Mucosa of descending colon (tissue), 3 donors: Measurements from ENCODE around the gene PUS7. TPM values are rescaled to one million over a fixed set of nuclear protein-coding genes. Genes with fewer than 3 reads are reported as not detected.

Experiments
- ATAC-seq: fragments of 200-7000 bp; cut with Tn5 transposase; one replicate; pipeline ENCODE4 v1.9.1; 2020; ENCODE audit warnings: mild to moderate bottlenecking, moderate library complexity
- DNase-seq, 3 donors: peaks; one replicate each; pipeline ENCODE4 v3.0.0-alpha.2; 2020
- H3K36me3 ChIP-seq: fragments of 200-600 bp; one replicate; pipeline ENCODE4 v1.8.0; 2021; ENCODE audit warnings: low read depth, mild to moderate bottlenecking
- H3K4me1 ChIP-seq: fragments of 200-600 bp; one replicate; pipeline ENCODE4 v1.8.0; 2021; ENCODE audit warnings: low read depth, mild to moderate bottlenecking
- H3K4me3 ChIP-seq: fragments of 200-600 bp; one replicate; pipeline ENCODE4 v1.8.0; 2021; ENCODE audit warnings: mild to moderate bottlenecking
- H3K9me3 ChIP-seq: fragments of 200-600 bp; one replicate; pipeline ENCODE4 v1.8.0; 2021; ENCODE audit warnings: mild to moderate bottlenecking
- intact Hi-C, 2 donors: fragments of 100-400 bp; cut with DNase I in 1 of 2; cut with micrococcal nuclease in 1 of 2; formaldehyde crosslinking; loops; one replicate each; pipeline versions ENCODE4 v1.11.0 to v1.11.1; 2022; cut with DNase I, micrococcal nuclease
- total RNA-seq, 3 donors: library from RNA; stranded (reverse); fragmentation: NEBNext Ultra II Directional in 2 of 3; extraction: Animal tissue kit (Norgen Biotek cat#: 25700) in 2 of 3; gene quantifications; one replicate each; pipeline versions ENCODE4 v1.2.1 to v1.2.4, GENCODE V29; 2021 to 2023
- TF ChIP-seq, protein P1 (sequence below): fragments of 200-600 bp; IDR thresholded peaks from one replicate; pipeline ENCODE4 v1.8.0; 2022; ENCODE audit warnings: antibody characterized with exemption, mild to moderate bottlenecking
- donor health status: DM: no; HTN: no; CAD: no; lungs with moderate emphysema.
- donor health status: DM: no; HTN: no; CAD: no.
- donor health status: DM: no; HTN: yes; CAD: no.

Gene PUS7
- total RNA-seq, 3 donors from 2014 or later = 8.2 to 8.7 (median 8.3) TPM

DNA sequence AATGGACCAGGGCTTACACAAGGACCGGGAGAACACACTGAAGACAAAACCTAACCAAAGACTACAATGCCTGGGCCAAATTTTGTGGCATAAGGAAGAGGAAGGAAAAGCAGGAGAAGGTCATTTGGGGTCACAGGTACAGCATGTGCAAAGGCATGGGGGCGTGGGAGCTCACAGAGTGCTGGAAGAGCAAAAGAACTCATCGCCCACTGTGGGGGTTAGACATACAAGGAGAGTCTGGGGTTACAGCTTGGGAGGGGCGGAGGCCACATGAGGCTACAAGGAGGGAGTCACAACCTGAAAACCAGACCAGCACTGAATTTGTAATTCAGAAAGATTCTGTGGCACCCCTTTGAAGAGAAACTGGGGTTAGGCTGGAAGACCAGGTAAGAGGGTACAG is 9.7 kb downstream of the PUS7 start:
- TF ChIP-seq, protein P1, sequence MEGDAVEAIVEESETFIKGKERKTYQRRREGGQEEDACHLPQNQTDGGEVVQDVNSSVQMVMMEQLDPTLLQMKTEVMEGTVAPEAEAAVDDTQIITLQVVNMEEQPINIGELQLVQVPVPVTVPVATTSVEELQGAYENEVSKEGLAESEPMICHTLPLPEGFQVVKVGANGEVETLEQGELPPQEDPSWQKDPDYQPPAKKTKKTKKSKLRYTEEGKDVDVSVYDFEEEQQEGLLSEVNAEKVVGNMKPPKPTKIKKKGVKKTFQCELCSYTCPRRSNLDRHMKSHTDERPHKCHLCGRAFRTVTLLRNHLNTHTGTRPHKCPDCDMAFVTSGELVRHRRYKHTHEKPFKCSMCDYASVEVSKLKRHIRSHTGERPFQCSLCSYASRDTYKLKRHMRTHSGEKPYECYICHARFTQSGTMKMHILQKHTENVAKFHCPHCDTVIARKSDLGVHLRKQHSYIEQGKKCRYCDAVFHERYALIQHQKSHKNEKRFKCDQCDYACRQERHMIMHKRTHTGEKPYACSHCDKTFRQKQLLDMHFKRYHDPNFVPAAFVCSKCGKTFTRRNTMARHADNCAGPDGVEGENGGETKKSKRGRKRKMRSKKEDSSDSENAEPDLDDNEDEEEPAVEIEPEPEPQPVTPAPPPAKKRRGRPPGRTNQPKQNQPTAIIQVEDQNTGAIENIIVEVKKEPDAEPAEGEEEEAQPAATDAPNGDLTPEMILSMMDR = no peak
- H3K36me3 ChIP-seq = no peaks in the 10 kb centered on the region
- DNase-seq (no peak), ATAC-seq (no peak)
- H3K4me3 ChIP-seq = no peak overlapping the region
- no peaks in the 10 kb centered on the region for H3K9me3 ChIP-seq
- no peaks in the 10 kb centered on the region for H3K4me1 ChIP-seq
- intact Hi-C loops = no loop called here

DNA sequence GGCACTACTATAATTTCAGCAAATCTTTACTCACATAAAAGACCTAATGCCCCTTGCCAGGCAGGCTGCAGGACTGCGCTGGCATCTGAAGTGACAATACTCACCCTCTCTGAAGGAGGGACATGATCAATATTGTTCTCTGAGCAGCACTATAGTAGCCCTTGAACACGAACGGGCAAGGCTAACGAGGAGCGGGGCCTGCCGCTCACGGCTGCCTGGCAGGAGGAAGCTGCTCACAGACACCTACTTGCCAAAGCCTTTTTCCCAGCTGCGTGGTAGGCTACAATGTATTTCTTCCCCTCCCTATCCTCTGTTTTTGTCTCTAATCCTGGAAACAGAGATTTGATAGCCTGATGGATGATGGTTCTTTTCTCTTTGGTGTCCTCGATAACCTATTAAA is 19.9 kb downstream of the PUS7 start:
- Histone ChIP-seq H3K4me3 (no peak overlapping the region), H3K4me1 (no peaks in the 10 kb centered on the region), H3K9me3 (no peaks in the 10 kb centered on the region), H3K36me3 (no peaks in the 10 kb centered on the region)
- intact Hi-C loops = no loop called here
- no peak for ATAC-seq
- TF ChIP-seq, protein P1 = no peak
- DNase-seq = no peak

DNA sequence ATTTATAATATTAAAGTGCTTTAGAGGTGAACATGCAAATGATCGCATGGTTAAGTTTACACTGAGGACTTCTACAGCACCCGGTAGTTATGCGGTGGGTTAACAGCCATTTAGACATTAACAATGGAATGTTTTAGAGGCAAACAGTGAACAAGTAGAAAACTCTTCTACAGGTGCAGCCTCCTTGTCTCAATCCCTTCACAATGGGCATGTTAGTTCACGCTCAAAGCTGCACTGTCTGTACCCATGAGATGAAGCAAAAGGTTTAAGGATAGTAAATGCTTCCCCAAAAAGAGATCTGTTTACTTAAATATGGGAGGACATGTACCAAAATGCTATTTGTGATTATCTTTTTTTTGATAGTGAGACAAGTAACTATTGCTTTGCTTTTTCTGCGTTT is 25.1 kb downstream of the PUS7 start:
- no peak for DNase-seq
- no peaks in the 10 kb centered on the region for H3K4me1 ChIP-seq
- TF ChIP-seq, protein P1 = no peak
- intact Hi-C loops = no loop called here
- H3K4me3 ChIP-seq = no peak overlapping the region
- H3K9me3 ChIP-seq = no peaks in the 10 kb centered on the region
- H3K36me3 ChIP-seq = no peaks in the 10 kb centered on the region
- ATAC-seq = no peak

DNA sequence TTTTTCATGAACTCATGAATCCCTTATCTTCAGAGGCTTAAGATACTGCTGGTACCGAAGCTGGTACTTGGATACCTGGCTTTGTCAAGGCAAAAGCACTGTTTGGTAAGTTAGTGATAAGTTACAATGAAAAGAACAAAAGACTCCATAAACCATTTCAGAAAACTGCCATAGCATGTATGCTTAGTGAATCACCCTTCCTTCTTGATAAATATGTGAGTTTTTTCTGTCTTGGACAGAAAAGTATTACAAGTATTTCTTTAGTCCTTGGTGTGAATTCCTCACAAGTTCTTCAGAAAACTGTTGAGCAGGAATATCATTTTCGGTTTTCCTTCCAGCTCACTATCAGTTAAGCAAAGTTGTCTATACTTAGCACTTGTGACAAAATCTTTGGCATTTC is 25.6 kb downstream of the PUS7 start:
- TF ChIP-seq, protein P1 = no peak
- no peak for DNase-seq
- intact Hi-C loops = no loop called here
- no peak for ATAC-seq
- Histone ChIP-seq H3K4me3 (no peak overlapping the region), H3K36me3 (no peaks in the 10 kb centered on the region), H3K4me1 (no peaks in the 10 kb centered on the region), H3K9me3 (no peaks in the 10 kb centered on the region)

DNA sequence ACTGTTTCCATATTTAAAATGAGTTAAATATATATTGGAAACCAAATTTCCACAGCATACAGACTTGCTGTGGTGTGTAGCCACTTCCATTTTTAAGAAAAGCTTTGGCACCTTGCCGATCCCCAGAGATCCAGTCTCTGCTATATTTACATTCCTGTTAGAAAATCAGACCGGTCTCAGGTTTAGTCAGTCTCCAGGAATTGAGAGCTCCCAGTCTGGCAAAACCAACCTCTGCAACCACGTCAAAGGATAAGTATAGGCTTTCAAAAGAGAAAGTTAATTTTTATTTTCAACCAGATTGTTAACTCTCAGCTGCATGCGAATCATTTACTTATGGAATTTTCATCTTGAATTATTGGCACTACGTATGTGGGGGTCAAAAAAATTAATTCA is 28.2 kb downstream of the PUS7 start:
- H3K4me3 ChIP-seq = no peak overlapping the region
- DNase-seq = no peak

More for the DNA sequence above, 28.2 kb downstream of the PUS7 start:
- TF ChIP-seq, protein P1 = no peak
- Histone ChIP-seq H3K4me1 (no peaks in the 10 kb centered on the region), H3K36me3 (no peaks in the 10 kb centered on the region), H3K9me3 (no peaks in the 10 kb centered on the region)
- ATAC-seq = no peak
- intact Hi-C loops = no loop called here
